ENCODE data around the gene SENP3.

DNA sequence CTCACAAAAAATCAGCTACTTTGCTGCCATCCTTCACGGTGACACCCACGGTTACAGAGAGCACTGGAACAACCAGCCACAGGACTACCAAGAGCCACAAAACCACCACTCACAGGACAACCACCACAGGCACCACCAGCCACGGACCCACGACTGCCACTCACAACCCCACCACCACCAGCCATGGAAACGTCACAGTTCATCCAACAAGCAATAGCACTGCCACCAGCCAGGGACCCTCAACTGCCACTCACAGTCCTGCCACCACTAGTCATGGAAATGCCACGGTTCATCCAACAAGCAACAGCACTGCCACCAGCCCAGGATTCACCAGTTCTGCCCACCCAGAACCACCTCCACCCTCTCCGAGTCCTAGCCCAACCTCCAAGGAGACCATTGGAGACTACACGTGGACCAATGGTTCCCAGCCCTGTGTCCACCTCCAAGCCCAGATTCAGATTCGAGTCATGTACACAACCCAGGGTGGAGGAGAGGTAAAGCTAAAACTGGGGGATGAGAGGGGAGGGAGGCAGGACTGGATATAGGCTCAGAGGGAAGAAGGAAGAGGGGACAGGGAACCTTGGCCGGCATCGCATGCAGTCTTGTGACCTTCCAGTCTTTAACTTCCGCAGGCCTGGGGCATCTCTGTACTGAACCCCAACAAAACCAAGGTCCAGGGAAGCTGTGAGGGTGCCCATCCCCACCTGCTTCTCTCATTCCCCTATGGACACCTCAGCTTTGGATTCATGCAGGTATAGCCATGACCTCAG lies 18.3 kb downstream of the SENP3 start:
- no peak for TF ChIP-seq TCF7L2 (IDR thresholded peaks at IDR 0.05; ENCODE audit: low read depth, low read length)
- TF ChIP-seq ZNF75D (CRISPR knock-in tag; IDR thresholded peaks at IDR 0.05; ENCODE audit: borderline replicate concordance) = no peak
- no peak for TF ChIP-seq ZFYVE20 (CRISPR knock-in tag; IDR thresholded peaks at IDR 0.05; ENCODE audit: borderline replicate concordance, low read depth)
- no peak for TF ChIP-seq JUN (CRISPR knock-in tag; IDR thresholded peaks at IDR 0.05)
- no peak for TF ChIP-seq NBN (conservative IDR thresholded peaks at IDR 0.05)
- TF ChIP-seq POGZ (CRISPR knock-in tag; IDR thresholded peaks at IDR 0.05) = no peak
- TF ChIP-seq, protein P1, sequence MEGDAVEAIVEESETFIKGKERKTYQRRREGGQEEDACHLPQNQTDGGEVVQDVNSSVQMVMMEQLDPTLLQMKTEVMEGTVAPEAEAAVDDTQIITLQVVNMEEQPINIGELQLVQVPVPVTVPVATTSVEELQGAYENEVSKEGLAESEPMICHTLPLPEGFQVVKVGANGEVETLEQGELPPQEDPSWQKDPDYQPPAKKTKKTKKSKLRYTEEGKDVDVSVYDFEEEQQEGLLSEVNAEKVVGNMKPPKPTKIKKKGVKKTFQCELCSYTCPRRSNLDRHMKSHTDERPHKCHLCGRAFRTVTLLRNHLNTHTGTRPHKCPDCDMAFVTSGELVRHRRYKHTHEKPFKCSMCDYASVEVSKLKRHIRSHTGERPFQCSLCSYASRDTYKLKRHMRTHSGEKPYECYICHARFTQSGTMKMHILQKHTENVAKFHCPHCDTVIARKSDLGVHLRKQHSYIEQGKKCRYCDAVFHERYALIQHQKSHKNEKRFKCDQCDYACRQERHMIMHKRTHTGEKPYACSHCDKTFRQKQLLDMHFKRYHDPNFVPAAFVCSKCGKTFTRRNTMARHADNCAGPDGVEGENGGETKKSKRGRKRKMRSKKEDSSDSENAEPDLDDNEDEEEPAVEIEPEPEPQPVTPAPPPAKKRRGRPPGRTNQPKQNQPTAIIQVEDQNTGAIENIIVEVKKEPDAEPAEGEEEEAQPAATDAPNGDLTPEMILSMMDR (CRISPR knock-in tag; IDR thresholded peaks at IDR 0.05) = no peak
- no peak for TF ChIP-seq IKZF1 (IDR thresholded peaks at IDR 0.05)
- TF ChIP-seq EZH2 (conservative IDR thresholded peaks at IDR 0.05; ENCODE audit: low read depth, low read length) = no peak
- no peak for TF ChIP-seq ZC3H4 (CRISPR knock-in tag; IDR thresholded peaks at IDR 0.05; ENCODE audit: borderline replicate concordance)
- no peak for TF ChIP-seq KDM5A (IDR thresholded peaks at IDR 0.05; ENCODE audit: borderline replicate concordance, low read length)
